Activated B cell treated with CpG ODN at 0.5 μM for 24 hours (primary cell): ENCODE data around the gene SLC13A3. TPM values are rescaled to one million over a fixed set of nuclear protein-coding genes. Genes with fewer than 3 reads are reported as not detected.

Experiments used
- ATAC-seq: fragments of 200-7000 bp; cut with Tn5 transposase; one replicate; pipeline ENCODE4 v1.10.0; 2021; ENCODE audit warnings: low read depth, mild to moderate bottlenecking, moderate library complexity
- CTCF ChIA-PET: fragments of 350-600 bp; sonication (Branson Sonifier 250); formaldehyde crosslinking; loops from one replicate; lab custom pipeline; 2021; ENCODE audit warnings: antibody characterized with exemption; lab: Charles Lee
- POLR2A ChIA-PET: fragments of 350-600 bp; sonication (Branson Sonifier 250); formaldehyde crosslinking; loops from one replicate; lab custom pipeline; 2021; ENCODE audit warnings: antibody characterized with exemption; lab: Charles Lee
- DNase-seq: peaks from one replicate; pipeline ENCODE4 v3.0.0; 2022
- H3K27ac Mint-ChIP-seq: one replicate; pipeline ENCODE4 v1.8.0; 2020; ENCODE audit warnings: mixed read lengths
- H3K27me3 Mint-ChIP-seq: one replicate; pipeline ENCODE4 v1.8.0; 2021; ENCODE audit warnings: mixed read lengths
- H3K36me3 Mint-ChIP-seq: one replicate; pipeline ENCODE4 v1.8.0; 2021; ENCODE audit warnings: low read depth, mixed read lengths
- H3K4me1 Mint-ChIP-seq: one replicate; pipeline ENCODE4 v1.8.0; 2021; ENCODE audit warnings: mixed read lengths
- H3K4me3 Mint-ChIP-seq: one replicate; pipeline ENCODE4 v1.8.0; 2020; ENCODE audit warnings: mild to moderate bottlenecking, mixed read lengths
- H3K9me3 Mint-ChIP-seq: one replicate; pipeline ENCODE4 v1.8.0; 2020; ENCODE audit warnings: mixed read lengths
- CTCF ChIP-seq: fragments of 200-600 bp; IDR thresholded peaks from one replicate; pipeline ENCODE4 v1.8.0; 2022; ENCODE audit warnings: antibody characterized with exemption, mild to moderate bottlenecking
- intact Hi-C: fragments of 100-400 bp; cut with micrococcal nuclease; formaldehyde crosslinking; loops from one replicate; pipeline ENCODE4 v1.15.1; 2024
- total RNA-seq: library from RNA; stranded (reverse); gene quantifications from 2 replicates; pipeline ENCODE4 v1.2.3, GENCODE V29; 2022

Gene SLC13A3
- total RNA-seq, 1 donor from 2014 or later: 0.47 TPM

- H3K27ac Mint-ChIP-seq: no peak overlapping the region
- ATAC-seq (no peak), DNase-seq (no peak)
- peaks cover 33% of the 10 kb centered on the region for H3K36me3 Mint-ChIP-seq
- CTCF ChIA-PET: interaction anchor here (0.6 to 5.3 kb wide), 2 partner anchors 9 to 163 kb away, joined by 3 to 50 read pairs; no protein-coding TSS in a partner anchor
- no peaks in the 10 kb centered on the region for H3K27me3 Mint-ChIP-seq
- POLR2A ChIA-PET: no interaction called here
- TF ChIP-seq CTCF: no peak
- no peak overlapping the region for H3K4me3 Mint-ChIP-seq
- intact Hi-C loops: loop anchor here (10.0 kb wide), 2 partner anchors 659 to 1799 kb away; partner anchors contain the start of genes SLC12A5 and YWHAB
- no peaks in the 10 kb centered on the region for H3K9me3 Mint-ChIP-seq
- H3K4me1 Mint-ChIP-seq: peaks cover 65% of the 10 kb centered on the region
Measured at GRCh38 chr20:46683668-46683938, 32.3 kb upstream of the SLC13A3 start.

- peaks cover 61% of the 10 kb centered on the region for H3K4me1 Mint-ChIP-seq
Measured at GRCh38 chr20:46683011-46683667, 31.9 kb upstream of the SLC13A3 start.

GRCh38 chr20:46682063-46682821 is 31.0 kb upstream of the SLC13A3 start:
- intact Hi-C loops: loop anchor here (10.0 kb wide), 2 partner anchors 657 to 1797 kb away; partner anchors contain the start of genes SLC12A5 and YWHAB
- Mint-ChIP-seq H3K4me1 (peaks cover 52% of the 10 kb centered on the region), H3K36me3 (peaks cover 30% of the 10 kb centered on the region), H3K27me3 (no peaks in the 10 kb centered on the region), H3K4me3 (no peak overlapping the region), H3K27ac (no peak overlapping the region), H3K9me3 (no peaks in the 10 kb centered on the region)
- no peak for ATAC-seq
- no peak for TF ChIP-seq CTCF
- DNase-seq: no peak
- CTCF ChIA-PET: interaction anchor here (0.9 to 5.3 kb wide), 5 partner anchors 13 to 668 kb away, joined by 3 to 50 read pairs (median 3); no protein-coding TSS in a partner anchor
- POLR2A ChIA-PET: interaction anchor here (1.1 kb wide), 1 partner anchor 169 kb away, joined by 3 read pairs; the partner anchor contains the start of gene ZNF334

More at GRCh38 chr20:46683011-46683667, 31.9 kb upstream of the SLC13A3 start:
- Mint-ChIP-seq H3K27me3 (no peaks in the 10 kb centered on the region), H3K36me3 (peaks cover 30% of the 10 kb centered on the region), H3K4me3 (no peak overlapping the region), H3K9me3 (no peaks in the 10 kb centered on the region), H3K27ac (no peak overlapping the region)
- TF ChIP-seq CTCF: no peak
- intact Hi-C loops: loop anchor here (10.0 kb wide), 2 partner anchors 658 to 1798 kb away; partner anchors contain the start of genes SLC12A5 and YWHAB
- POLR2A ChIA-PET: no interaction called here
- CTCF ChIA-PET: interaction anchor here (1.5 to 5.3 kb wide), 2 partner anchors 12 to 162 kb away, joined by 3 to 50 read pairs; no protein-coding TSS in a partner anchor
- no peak for ATAC-seq
- DNase-seq: no peak

GRCh38 chr20:46681032-46681854 is 30.0 kb upstream of the SLC13A3 start:
- ChIA-PET POLR2A (interaction anchor here (0.6 to 1.1 kb wide), 3 partner anchors 138 to 548 kb away, joined by 3 to 21 read pairs (median 3); partner anchors contain the start of gene ZNF334), CTCF (interaction anchor here (0.7 to 5.3 kb wide), 14 partner anchors 8 to 694 kb away, joined by 3 to 50 read pairs (median 4); partner anchors contain the start of gene TP53RK)
- peak overlapping the region; percentile 21 for H3K27ac Mint-ChIP-seq
- peaks cover 42% of the 10 kb centered on the region for H3K4me1 Mint-ChIP-seq
- TF ChIP-seq CTCF: no peak
- DNase-seq (no peak), ATAC-seq (peak; percentile 71)
- H3K4me3 Mint-ChIP-seq: no peak overlapping the region
- intact Hi-C loops: loop anchor here (1.0 to 10.0 kb wide), 3 partner anchors 119 to 1796 kb away; partner anchors contain the start of genes SLC12A5 and YWHAB
- no peaks in the 10 kb centered on the region for H3K27me3 Mint-ChIP-seq
- H3K9me3 Mint-ChIP-seq: no peaks in the 10 kb centered on the region
- H3K36me3 Mint-ChIP-seq: peaks cover 23% of the 10 kb centered on the region
